ENCODE results near the gene DNPH1.

The DNPH1 gene

DNA sequence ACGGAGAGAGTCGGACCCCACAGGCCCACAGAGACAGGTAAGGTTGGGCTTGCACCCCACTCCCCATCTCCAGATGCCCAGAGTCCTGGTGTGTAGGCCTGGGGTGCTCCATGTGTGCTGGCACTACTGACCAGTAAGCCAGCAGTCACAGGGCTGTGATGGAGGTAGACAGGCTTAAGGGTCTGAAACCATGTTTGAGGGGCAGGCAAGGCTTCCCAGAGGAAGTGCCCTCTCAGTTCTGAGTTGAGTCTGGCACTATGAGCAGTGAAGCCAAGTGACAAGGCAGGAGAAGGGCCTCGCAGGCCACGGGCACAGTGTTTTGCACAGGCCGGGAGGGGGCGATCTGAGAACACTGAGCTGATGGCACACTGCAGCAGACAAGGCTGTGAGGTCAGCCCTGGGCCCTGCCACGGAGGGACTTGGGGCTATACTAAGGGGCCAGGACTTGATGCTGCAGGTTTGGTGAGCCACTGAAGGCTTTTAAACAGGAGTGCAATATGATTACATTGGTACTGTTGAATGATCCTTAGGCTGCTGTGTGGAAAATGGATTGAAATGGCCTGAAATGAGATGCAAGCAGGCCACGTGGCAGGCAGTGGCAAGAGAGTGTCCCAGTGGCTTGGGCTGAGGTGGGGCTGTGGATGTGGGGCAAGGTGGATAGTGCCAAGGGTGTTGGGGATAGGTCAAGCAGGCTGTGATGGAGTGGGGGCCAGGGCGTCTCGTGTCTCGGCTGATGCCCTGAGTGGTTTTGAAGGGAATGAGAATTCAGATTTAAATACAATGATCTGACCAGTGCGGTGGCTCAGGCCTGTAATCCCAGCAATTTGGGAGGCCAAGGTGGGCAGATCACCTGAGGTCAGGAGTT is 34.3 kb upstream of the DNPH1 start:
- FAIRE-seq, result no peak

DNA sequence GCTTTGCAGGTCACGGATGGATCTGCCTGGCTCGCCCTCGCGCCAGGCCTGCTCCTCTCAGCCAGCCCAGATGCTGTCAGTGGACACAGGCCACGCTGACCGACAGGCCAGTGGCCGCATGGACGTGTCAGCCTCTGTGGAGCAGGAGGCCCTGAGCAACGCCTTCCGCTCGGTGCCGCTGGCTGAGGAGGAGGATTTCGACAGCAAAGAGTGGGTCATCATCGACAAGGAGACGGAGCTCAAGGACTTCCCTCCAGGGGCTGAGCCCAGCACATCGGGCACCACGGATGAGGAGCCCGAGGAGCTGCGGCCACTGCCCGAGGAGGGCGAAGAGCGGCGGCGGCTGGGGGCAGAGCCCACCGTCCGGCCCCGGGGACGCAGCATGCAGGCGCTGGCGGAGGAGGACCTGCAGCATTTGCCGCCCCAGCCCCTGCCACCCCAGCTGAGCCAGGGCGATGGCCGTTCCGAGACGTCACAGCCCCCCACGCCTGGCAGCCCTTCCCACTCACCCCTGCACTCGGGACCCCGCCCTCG is 33.6 kb upstream of the DNPH1 start:
- no peak for FAIRE-seq

DNA sequence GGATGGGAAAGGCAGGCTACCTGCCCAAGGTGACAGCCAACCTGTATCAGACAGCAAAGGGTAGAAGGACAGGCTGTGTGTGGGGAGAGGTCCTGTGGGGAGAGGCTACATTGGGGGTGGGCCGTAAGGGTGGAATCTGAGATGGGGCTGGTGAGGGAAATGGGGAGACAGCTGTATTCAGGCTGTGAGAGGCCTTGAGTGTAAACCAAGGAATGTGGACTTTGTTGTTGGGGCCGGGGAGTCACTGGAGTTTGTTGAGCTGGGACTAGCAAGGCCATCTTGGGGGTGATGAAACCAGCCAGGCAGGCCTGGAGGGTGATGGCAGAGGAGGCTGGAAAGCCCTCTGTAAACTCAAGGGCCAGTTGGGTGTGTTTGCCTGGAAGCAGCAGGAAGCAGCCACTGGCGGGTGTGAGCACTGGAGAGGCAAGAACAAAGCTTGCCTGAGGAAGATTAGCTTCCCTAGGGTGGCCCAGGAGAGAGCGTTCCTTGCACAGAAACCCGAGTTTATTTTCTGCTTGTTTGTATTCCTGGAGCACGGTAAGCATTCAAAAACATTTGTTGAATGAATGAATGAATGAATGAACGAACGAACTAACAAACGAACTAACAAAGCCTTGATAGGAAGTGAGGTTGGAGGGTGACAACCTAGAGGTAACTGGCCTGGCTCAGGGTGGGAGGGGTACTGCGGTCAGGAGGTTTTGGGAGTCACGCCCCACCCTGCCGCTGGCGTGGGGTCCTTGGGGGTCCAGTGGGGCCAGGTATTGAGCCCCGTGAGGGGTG is 32.9 kb upstream of the DNPH1 start:
- FAIRE-seq, result no peak

DNA sequence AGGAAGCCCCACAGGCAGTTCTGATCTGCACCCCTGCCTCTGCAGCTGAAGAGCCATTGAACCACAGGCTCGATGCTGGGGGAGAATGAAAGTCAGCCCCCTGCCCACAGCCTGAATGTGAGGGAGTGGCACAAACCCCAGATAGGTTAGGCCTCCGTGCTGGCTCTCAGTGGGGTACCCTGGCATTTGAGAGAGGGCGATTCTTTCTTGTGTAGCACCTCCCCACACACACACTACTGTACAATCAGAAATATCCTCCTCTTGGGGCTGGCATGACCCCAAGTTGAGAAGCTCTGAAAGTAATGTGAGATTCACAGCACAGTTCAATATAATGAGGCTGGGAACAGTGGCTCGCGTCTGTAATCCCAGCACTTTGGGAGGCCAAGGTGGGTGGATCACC is 31.9 kb upstream of the DNPH1 start:
- FAIRE-seq, result no peak

DNA sequence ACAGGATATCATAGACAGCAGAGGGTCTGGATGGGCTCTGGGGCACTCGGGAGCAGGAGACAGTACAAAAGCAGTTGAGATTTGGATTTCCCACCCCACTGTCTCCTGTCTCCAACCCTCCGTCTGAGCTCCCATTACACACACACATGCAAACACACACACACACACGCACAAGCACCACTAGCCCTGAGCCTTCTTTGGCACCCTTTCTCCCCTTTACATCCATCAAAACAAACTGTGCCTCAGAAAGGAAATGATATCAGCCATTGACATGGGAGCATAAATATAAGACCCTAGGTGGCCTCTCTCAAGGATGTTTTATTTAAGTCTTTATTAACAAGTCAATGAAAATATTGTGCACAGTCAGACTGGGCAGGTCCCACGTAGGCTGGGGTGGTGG is 31.5 kb upstream of the DNPH1 start:
- no peak for FAIRE-seq

DNA sequence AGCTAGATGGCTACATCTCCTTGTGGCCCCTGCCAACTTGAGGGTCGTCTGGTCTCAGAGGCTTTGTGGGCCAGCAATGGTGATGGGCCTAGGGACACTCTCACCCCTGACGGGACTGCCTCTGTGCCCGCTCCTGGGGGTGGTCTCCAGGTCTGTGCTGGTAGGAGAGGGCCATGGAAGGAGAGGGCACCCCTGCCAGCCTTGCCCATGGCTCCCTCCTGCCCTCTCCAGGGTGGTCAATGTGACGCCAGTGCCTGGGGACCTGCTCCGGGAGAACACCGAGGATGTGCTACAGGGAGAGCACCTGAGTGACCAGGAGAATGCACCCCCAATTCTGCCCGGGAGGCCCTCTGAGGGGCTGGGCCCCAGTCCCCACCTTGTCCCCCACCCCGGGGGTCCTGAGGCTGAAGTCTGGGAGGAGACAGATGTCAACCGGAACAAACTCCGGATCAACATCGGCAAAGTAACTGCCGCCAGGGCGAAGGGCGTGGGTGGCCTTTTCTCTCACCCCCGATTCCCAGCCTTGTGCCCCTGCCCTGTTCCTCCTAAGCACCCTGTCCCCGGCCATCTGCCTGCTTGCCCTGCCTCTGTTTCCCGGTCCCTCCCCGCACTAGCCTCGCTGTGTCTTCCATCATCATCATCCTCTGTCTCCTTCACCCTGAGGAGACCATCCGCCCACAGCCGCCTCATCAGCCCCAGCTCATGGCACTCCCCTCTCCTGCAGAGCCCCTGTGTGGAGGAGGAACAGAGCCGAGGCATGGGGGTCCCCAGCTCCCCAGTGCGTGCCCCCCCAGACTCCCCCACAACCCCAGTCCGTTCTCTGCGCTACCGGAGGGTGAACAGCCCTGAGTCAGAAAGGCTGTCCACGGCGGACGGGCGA is 29.8 kb upstream of the DNPH1 start:
- FAIRE-seq, result no peak

DNA sequence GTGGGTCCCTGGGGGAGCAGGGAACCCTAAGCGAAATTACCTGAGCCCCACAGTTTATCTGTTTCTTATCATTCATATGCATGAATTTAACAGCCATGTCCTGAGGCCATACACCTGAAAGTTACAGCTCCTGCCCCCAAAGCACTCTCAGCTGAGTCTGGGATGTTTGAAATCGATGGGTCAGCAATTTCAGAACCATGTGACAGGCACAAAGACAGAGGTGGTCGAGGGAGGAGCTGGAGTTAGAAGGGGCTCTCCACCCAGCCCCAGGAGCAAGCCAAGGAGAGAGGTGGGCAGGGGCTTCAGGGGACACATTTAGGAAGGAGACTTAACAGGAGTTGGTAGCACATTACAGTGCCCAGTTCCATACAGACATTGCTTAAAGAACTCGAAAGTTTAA is 28.9 kb upstream of the DNPH1 start:
- no peak for FAIRE-seq

DNA sequence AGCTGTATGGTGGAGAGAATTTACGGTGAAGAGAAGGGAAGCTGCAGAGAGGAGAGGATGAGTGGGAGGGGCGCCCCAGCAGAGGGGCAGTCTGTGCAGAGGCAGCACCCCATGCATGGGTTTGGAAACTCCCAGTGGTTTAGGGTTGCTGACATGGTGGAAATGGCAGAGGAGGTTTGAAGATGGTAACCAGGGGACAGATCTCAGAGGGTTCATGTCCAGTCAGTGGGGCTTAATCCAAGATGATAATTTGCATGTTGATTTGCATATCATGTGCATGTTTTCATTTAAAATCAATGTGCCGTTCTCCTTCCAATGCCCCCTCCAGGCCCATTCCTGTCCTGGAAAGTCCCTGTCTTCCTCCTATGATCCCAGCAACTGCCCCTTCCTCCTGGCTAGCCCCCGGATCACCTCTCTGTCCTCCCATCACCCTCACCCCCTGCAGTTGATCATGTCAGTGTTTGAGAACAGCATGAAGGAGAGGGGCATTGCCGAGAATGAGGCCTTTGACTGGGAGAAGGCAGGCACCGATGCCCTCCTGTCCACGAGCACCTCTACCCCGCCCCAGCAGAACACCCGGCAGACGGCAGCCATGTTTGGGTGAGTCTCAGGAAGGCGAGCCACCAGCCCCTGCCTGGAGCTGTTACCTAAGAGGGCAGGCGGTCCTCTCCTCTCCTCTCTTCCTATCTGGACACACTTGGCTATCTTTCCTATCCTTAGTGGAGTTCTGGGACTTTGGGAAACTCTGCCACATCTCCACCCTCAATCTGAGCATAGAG is 28.3 kb upstream of the DNPH1 start:
- no peak for FAIRE-seq

DNA sequence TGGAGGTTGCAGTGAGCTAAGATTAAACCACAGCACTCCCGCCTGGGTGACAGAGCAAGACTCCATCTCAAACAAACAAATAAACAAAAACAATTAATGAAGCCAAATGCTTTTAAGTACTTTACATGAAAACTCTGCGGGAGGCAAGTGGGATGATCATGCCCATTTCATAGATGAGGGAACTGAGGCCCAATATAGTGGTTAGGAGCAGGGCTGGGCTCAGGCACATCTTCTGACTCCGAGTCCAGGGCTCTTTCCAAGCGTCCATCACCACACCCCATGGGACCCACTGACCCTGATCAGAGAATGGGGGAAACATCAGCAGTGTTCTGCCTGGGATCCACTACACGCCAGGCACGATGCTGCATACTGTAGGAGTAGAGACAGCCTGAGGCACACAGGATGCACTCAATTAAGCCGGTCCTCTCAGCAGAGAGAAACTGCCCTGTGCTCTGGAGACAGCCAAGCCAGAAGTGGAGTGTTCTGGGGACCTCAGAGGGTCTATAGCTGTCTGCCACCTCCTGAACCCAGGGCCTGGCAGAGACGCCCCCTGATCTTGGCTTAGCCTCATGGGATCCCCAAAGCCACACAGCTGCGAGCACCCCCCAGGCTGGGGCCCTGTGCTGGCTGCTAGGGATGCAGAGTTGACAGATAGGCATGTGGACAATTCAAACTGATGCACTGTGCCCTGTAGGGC is 27.5 kb upstream of the DNPH1 start:
- no peak for FAIRE-seq

DNA sequence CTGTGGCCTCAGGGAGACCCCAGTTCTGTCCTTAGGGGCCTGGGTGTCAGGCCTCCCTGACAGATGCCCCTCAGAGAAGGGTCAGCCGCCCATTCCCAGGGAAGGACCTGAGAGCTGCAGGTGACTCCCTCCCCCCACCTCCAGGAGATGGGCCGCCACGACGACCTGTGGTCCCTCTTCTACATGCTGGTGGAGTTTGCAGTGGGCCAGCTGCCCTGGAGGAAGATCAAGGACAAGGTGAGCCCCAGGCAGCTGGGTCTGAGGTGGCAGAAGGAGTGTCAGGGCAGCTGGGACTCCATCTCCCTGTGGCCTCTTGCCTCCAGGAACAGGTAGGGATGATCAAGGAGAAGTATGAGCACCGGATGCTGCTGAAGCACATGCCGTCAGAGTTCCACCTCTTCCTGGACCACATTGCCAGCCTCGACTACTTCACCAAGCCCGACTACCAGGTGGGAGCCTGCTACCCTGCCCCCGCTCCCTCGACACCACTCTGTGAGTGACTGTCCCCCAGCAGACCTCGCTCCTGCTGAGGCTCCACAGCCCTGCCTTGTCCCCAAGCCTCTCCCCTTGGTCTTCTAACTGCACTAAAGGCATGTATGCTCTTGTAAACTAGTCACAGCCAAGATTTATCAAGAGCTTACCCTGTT is 26.2 kb upstream of the DNPH1 start:
- FAIRE-seq, result no peak

DNA sequence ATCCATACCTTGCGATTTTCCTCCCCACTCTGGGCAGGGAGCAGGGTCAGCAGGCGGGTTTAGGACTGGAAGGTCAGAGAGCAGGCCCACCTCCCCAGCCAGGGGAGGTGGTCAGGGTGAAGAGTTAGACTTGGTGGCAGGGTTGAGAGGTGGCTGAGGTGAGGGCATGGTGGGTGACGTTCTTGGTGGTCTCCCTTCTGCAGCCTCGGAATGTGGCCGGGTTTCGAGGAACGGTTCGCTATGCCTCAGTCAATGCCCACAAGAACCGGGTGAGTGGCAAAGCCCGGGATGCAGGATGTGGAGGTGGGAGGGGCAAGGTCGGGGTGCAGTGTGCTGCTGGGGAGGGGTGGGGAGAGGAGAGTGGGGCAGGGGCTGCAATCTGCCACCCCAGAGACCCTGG is 25.6 kb upstream of the DNPH1 start:
- no peak for FAIRE-seq

DNA sequence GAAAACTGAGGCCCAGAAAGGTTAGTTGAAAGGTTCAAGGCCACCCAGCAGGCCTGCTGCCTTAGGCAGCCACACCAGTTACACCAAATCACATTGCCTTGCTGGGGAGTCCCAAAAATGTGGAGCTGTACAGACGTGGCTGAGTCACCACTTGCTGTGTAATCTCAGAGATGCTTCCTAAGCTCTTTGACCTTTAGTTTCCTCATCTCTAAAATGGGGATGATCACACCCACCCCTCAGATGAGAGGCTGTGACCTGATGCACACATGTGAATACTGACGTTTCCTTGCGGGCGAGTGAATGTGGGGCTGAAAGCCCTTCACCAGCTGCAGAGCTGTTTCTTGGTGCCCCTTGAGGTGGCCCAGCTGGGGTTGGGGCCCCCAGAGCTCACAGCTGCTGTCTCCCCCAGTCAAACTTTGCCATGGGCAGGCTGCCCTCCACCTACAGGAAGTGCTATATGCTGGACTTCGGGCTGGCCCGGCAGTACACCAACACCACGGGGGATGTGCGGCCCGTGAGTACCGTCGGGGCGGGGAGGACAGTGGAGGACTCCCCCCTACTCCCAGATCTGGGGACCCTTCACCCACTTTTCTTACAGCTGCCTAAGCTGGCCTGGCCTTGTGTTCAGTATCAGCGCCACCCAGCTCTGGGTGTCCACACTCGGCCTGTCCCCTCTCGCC is 25.0 kb upstream of the DNPH1 start:
- FAIRE-seq, result no peak

DNA sequence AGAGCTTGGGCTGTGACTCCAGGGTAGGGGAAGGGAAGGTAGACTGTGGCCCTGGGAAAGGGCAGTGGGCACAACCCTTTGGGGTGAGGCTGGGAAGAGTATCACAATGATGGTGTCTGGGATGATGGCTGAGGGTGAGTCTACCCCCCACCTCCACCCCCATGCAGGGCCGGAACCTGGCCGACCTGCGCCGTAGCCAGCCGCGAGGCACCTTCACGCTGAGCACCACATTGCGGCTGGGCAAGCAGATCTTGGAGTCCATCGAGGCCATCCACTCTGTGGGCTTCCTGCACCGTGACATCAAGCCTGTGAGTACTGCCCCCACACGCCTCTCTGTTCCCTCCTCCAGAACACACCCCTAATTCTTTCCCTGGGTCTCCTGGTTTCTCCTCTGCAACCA is 24.1 kb upstream of the DNPH1 start:
- FAIRE-seq, result no peak

DNA sequence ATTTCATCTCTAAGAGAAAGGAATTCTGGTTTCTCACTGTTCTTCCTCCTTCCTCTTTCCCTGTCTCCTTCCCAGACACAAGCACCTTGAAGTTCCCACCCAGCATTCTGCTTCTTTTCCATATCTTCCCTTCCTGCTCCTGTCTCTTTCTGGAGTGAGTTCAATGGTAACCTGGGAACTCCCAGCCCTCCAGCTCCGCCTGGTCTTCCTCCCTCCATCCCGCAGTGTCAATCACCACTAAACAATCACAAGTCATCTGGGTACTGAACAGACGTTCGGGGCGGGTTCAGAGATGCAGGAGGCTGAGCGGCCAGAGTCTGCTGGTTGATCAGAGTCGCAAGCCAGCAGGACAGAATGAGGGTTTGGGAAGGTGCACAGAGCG is 21.7 kb upstream of the DNPH1 start:
- no peak for FAIRE-seq

DNA sequence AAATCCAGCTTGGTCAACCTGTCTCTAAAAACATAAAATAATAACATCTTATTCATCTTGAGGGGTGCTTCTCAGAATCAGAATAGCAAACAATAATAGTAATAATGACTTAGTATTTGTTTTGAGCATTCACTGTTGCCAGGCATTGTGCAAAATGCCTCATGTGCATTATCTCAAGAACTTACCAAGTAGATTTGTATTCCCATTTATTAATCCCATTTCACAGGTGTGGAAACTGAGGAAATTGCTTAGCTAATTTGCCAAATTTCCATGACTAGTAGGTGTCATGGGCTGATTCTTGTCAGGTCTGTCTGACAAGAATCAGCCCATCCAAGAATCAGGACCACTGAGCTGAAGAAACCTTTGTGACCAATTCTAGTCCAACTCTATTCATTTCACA is 19.5 kb upstream of the DNPH1 start:
- FAIRE-seq, result no peak

DNA sequence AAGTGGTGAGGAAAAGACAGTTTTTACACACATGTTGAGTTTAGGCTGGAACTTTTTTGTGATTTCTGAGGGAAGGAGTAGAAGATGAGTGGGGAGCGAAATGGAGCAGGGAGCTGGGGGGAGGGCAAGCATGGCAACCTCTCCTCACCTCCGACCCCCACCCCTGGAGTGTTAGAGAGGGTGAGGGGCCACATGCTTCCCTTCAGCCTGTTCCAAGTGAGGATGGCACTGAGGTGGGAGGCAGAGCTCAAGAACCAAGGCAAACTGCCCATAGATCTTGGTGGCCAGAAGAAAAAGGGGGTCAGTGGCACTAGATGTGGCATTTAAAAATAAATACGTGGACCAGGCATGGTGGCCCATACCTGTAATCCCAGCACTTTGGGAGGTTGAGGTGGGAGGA is 18.8 kb upstream of the DNPH1 start:
- FAIRE-seq, result no peak

DNA sequence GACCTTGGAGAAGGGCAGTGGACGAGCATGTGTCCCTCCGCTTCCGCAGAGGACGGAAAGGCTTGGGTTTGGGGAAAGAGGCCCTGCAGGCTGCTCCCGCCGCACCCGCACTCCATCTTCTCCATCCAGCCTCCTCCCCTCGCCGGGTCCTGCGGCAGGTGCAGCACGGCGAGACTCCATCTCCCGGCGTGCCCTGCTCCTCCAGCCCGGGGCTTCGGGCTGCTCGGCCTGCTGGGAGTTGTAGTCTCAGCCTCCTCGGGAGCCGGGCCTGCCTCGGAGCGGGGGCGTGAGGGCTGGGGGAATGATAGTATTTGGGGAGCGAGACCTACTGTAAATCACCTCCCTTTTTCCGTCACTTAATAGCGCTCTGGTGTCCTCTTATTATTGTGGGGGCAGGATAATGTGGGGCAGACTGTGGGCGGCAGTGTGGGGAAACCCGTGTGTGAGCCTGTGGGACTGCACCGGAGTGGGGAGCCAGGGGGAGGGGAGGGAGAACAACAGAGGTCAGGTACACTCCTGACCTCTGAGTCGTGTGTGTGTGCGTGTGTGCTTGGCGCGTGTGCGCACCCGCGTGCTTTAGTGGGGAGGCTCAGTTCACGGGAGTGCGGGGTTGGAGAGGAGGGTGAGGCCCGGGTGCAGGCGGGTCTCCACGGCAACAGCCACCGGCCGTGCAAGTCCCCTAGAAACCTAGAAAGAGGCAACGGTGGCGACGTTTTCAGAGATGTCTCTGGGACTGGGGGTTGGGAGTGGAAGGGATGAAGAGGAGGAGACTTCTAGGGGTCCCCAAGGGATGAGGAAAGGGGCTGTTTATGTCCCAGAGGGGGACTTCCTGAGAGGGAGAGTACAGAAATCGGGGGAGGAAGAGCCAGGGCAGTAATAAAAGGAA is 18.1 kb upstream of the DNPH1 start:
- FAIRE-seq, result no peak

DNA sequence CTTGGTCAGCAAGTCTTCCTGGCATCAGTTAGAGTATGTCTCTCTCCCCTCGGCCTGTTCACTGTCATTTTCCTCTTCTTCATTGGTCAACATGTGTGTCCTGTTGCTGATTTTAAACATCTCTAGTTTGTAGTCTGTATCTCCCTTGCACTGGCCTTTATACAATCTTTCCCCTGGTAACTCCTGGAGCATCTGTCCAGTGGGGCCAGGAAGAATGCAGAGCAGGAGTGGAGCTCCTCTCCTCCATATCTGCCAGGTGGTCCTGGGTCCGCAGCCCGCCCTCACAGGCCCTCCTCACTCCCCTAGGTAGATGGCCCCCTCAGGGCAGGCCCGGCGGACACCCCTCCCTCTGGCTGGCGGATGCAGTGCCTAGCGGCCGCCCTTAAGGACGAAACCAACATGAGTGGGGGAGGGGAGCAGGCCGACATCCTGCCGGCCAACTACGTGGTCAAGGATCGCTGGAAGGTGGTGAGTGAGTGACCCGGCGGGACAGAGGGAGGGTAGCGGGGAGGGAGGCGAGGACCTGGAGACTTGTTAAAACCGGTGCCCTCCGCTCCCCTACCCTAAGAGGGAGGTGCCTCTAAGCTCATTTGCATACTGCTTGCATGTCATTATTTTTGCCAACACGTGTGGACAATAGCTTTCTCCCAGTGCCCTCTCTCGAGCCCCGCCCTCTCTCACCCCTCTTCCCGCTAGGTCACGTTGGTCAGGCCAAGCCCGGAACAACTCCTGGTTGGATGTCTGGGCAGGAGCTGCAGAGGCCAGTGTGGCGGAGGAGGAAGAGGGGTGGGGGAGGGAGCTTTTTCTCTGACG is 17.2 kb upstream of the DNPH1 start:
- no peak for FAIRE-seq

Measured in islet of Langerhans (tissue), 1 donor.